GM06990 (cell line): ENCODE measurements around the gene ASGR1.

Experiments
- DNase-seq: peaks from one replicate; pipeline ENCODE4 v3.0.0-alpha.2; 2011; ENCODE audit not compliant: insufficient read length; ENCODE audit errors: extremely low read depth
- H3K27me3 ChIP-seq: replicated peaks from 2 replicates; pipeline ENCODE4 v1.6.0; 2011; ENCODE audit warnings: low read length; ENCODE audit not compliant: control insufficient read depth, insufficient read depth
- H3K36me3 ChIP-seq: 2 replicates; pipeline ENCODE4 v1.5.1; 2011; ENCODE audit warnings: low read length; ENCODE audit not compliant: control insufficient read depth, insufficient read depth
- H3K4me3 ChIP-seq: replicated peaks from 2 replicates; pipeline ENCODE4 v1.5.1; 2011; ENCODE audit warnings: low read depth, mild to moderate bottlenecking, control low read depth, low read length
- TF ChIP-seq, protein P1 (sequence below): IDR thresholded peaks from 2 replicates; pipeline ENCODE4 v1.5.1; 2011; ENCODE audit warnings: low read length, control low read depth, mild to moderate bottlenecking, inconsistent platforms; ENCODE audit not compliant: insufficient read depth, poor library complexity, severe bottlenecking

ASGR1 gene

DNA sequence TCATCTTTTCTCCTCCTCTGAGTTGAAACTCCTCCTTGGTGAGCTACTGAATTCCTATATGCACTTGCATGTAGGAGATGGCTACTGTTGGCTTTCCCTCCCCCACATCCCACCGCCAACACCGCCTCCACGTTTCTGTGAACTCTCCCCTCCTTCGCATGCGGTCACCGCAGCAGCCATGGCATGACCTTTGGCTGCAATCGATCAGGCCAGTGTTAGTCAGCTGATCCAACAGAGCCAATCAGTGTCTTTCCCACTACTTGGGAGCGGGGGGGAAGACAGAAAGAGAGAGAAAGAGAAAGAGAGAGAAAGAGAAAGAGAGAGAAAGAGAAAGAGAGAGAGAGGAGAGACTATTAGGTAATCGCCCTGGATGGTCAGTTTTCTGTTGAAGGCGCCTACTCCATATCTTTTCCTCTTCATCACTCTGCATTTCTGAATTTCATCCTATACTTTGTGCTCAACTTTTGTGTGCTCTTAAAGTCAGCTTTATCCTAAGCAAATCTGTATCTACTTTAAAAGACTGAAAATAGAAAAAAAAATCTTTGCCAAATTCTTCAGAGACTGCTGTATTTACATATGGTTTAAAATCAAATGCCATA, 22.7 kb downstream of the ASGR1 start:
- TF ChIP-seq, protein P1, sequence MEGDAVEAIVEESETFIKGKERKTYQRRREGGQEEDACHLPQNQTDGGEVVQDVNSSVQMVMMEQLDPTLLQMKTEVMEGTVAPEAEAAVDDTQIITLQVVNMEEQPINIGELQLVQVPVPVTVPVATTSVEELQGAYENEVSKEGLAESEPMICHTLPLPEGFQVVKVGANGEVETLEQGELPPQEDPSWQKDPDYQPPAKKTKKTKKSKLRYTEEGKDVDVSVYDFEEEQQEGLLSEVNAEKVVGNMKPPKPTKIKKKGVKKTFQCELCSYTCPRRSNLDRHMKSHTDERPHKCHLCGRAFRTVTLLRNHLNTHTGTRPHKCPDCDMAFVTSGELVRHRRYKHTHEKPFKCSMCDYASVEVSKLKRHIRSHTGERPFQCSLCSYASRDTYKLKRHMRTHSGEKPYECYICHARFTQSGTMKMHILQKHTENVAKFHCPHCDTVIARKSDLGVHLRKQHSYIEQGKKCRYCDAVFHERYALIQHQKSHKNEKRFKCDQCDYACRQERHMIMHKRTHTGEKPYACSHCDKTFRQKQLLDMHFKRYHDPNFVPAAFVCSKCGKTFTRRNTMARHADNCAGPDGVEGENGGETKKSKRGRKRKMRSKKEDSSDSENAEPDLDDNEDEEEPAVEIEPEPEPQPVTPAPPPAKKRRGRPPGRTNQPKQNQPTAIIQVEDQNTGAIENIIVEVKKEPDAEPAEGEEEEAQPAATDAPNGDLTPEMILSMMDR: no peak
- Histone ChIP-seq H3K27me3 (peaks cover 2% of the 10 kb centered on the region), H3K36me3 (no peaks in the 10 kb centered on the region), H3K4me3 (no peak overlapping the region)
- no peak for DNase-seq

DNA sequence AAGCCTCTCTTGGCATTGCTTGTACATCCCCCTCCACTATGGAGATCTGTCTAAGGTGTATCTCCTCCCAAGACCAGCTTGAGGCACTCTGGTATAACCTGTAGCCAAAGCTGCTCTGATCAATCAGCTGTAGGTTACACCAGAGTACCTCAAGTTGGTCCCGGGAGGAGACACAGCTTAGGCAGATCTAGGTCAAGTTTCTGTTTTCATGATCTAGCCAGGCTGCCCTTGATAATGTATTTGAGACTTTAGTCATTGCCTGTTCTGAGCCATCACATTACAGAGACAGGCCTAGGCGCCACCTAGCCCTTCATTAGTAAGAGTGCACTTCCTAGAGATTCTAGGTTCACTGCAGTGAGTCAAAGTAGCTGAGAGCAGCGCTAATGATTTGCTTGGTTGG, 31.4 kb downstream of the ASGR1 start:
- TF ChIP-seq, protein P1: peak; percentile 22
- H3K4me3 ChIP-seq: no peak overlapping the region
- no peaks in the 10 kb centered on the region for H3K27me3 ChIP-seq
- DNase-seq: no peak
- H3K36me3 ChIP-seq: no peaks in the 10 kb centered on the region

DNA sequence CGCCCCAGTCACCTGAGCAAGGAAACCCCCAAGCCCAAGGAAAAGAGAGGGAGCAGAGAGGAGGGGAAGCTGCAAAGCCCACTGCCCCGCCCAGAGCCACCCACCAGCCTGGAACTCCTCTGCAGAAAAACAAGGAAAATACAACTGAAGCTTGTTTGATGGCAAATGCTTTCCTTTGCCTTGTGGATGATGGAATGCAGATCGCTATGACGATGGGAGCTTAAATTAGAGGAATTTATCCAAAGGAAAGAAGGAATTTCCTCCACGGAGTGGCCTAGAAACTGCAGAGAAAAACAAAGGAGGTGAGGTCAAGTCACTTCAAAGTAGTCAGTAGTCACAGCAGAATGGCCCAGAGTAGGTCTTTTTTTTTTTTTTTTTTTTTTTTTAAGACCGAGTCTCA, 33.1 kb downstream of the ASGR1 start:
- TF ChIP-seq, protein P1: no peak
- H3K4me3 ChIP-seq: no peak overlapping the region
- no peaks in the 10 kb centered on the region for H3K36me3 ChIP-seq
- DNase-seq: no peak
- H3K27me3 ChIP-seq: no peaks in the 10 kb centered on the region

DNA sequence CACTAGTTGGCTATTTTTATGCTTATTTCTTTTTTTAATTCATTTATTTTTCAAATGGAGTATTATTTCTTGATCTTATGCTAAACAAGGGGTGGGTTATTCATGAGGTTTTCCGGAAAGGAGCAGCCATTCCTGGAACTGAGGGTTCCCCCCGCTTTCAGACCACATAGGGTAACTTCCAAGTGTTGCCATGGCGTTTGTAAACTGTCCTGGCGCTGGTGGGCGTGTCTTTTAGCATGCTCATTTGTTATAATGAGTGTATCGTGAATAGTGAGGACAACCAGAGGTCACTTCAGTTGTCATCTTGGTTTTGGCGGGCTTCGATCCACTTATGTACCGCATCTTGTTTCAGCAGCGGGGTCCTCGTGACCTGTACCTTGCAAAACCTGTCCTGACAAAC, 35.0 kb downstream of the ASGR1 start:
- TF ChIP-seq, protein P1: no peak
- Histone ChIP-seq H3K36me3 (no peaks in the 10 kb centered on the region), H3K4me3 (no peak overlapping the region), H3K27me3 (no peaks in the 10 kb centered on the region)
- no peak for DNase-seq

DNA sequence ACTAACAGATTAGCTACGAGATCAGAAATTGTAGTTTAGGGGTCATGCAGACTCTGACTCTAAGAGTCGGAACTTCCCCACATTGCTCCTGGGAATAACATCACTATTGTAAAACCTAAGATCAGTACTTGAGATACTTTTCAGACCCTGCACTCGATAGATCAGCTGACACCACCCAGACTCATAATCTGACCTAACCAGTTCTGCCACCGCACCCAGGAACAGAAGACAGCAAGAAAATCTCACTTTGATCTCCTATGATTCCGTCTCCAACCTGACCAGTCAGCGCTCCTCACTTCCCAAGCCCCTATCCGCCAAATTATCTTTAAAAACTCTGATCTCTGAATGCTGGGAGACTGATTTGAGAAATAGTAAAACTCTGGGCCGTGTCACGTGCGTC, 37.3 kb downstream of the ASGR1 start:
- Histone ChIP-seq H3K27me3 (no peaks in the 10 kb centered on the region), H3K36me3 (no peaks in the 10 kb centered on the region), H3K4me3 (no peak overlapping the region)
- DNase-seq: no peak
- TF ChIP-seq, protein P1: no peak

DNA sequence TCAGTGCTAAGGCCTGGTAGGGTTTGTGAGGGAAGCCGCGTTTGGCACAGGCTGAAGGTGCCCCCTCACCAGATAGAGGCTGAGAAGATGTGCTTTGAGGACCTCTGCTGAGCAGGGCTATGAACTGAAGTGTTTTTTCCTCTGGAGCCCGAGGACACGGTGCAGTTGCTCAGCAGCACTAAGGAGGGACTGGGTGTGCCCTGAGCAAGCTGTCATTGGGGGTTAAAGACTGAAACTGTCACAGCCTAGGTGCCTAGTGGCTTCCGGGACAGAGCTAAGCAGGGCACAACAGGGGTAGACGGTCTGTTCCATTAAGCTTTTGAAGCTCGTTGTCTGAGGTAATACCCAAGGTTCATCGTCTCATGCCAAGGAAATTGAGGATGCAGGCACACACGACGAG, 39.8 kb downstream of the ASGR1 start:
- TF ChIP-seq, protein P1: no peak
- no peaks in the 10 kb centered on the region for H3K27me3 ChIP-seq
- no peak for DNase-seq
- H3K4me3 ChIP-seq: no peak overlapping the region
- H3K36me3 ChIP-seq: no peaks in the 10 kb centered on the region
